Measurements from ENCODE around the gene ANKRD33B. TPM values are rescaled to one million over a fixed set of nuclear protein-coding genes. Genes with fewer than 3 reads are reported as not detected.
"Not testable (repeated sequence)": the region's sequence is repeated elsewhere in the genome, so short reads cannot be mapped to it uniquely, and the experiment has no call there.

Gene ANKRD33B
- total RNA-seq, 1 experiment from 2014 or later = 1.5 TPM

- no peak for DNase-seq (ENCODE audit: low read depth)
Measured at GRCh38 chr5:10556893-10557746, 6.8 kb upstream of the ANKRD33B start.

DNA sequence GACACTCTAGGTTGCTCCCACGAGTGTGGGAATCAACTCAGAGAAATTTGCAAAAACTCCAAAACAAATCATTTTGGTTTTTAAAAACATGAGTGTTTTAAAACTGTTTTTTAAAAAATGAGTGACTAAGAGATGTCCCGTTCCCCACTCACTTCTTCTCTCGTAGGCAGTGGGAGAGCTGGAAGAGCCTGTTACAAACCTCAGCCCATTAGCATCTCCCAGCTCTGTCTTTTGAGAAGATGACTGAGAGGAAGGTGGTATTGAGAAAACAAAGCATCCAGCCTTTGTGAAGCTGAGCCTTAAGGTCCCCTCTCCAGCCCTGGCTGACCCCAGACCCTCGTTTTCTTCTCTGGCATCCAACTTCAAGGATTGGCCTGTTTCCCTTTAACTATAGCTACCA, 4.7 kb upstream of the ANKRD33B start:
- DNase-seq (ENCODE audit: low read depth) = no peak

GRCh38 chr5:10559871-10560270, 4.0 kb upstream of the ANKRD33B start:
- DNase-seq (ENCODE audit: low read depth) = no peak

DNA sequence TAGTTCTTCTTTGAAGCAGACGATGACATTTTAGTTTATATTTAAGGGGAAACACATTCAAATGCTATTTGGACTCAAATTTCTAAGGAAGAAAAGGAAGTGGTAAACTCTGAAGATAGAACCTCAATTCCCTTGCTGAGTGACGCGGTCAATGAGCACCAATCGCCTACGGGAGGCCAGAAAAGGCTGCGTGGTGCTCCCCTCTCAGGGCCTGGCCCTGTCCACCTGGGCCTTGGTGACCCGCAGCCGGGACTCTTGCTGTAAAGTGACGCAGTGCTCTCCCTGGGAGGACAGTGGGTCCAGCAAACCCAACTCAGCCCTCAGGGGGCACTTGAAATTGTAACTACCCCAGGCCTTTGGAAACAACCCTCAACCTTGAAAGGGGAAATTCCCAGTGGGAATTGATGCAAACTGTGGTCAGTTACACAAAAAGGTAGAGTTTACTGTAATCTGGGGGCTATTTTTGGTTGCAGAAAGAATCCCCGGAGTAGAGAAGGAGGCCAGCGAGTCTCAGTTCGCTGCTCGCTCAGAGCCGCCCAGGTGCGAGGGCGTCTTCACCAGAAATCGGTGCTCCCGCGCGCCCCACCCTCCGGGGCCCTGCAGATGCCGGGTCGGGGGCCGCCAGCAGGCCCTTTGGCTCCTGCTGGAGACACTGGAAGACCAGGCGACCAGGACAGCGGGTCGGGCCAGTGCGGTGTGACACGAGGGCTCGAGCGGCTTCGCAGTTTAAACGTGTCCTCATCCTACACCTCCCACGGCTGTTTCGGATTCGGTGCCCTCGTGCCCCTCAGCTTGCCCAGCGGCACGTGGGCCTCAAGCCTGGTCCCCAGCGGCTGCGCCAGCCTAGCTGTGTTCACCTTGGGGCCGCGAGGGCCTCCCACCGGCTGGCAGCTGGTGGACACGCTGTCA, 1.4 kb upstream of the ANKRD33B start:
- no peak for DNase-seq (ENCODE audit: low read depth)

DNA sequence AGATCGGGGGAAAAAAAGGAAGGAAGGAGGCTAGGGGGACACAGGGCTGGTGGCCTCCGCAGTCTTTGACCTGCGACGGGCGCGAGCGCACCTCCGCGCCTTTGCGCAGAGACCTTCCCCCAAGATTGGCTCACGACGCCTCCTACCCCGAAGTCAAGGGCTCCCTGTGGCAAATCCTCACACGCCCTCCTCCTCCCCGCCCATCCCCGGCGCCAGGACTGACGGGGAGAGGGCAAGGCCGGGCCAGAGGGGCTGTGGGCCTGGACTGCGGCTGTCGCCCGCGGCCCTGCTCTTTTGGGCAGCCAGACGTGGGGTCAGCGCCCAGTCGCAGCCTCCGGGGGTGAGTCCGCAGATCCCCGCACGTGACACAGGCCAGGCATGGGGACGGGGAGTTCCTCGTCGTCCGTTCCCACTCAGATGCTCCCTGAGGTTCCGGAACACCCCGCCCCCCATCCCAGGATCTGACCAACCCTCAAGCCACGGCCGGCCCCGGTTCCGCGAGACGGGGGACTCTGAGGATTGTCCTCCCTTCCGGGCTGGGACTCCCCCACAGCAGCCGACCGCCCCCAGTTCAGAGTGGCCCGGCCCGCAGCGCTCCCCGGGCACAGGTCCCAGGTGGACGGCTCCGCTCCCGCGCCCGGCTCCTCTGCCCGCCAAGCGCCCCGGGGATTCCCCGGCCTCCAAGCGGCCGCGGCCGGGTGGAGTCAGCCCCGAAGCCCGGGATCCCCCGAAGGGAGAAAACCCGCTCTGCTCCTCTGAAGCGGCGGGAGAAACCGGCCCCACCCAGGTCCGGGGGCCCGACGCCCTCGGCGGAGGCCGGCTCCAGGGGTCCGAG, 543 bp upstream of the ANKRD33B start:
- peak; percentile 59 for DNase-seq (ENCODE audit: low read depth)

DNA sequence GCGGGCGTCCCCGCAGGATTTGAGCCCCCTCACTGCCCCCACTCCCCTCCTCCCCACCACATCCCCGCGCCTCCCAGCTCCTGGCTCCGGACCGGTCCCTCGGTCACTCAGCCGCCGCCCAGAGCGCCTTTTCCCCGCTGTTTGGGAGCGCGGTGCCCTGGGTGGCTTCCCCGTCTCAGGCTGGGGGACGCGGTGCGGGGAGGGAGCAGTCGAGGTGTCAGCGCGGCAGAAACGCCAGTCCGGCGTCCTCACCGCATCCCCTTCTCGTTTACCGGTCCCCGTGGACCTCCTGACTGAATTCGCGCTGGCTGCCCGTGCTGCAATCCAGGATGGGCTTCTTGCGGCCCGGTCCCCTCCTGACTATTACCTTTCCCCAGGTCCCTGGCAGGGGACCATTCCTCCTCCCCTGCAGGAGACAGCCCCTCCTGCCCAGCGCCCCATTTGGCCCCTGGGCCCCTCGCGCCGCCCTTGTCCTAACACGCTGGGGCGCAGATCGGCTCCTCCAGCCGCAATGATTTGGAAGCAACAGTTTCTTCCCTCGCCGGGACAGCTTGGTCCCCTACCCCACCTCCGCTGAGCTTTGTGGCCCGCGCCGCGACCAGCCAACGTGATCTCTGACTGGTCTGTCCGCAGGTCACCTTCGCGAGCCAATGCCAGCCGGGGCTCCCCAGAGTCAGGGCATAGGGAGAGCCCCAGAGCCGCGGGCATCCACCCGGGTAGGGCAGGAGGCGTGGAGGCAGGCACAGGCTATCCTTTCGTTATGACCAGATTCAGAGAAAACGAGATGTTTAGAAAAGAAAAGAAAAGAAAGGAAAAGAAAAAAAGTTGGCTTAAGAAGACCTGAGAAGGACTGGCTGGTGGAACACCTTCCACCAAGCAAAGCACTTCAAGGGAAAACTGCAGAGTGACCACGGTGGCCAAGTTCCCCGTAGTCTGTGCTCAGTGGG, 1.2 kb downstream of the ANKRD33B start:
- peak; percentile 28 for DNase-seq (ENCODE audit: low read depth)

DNA sequence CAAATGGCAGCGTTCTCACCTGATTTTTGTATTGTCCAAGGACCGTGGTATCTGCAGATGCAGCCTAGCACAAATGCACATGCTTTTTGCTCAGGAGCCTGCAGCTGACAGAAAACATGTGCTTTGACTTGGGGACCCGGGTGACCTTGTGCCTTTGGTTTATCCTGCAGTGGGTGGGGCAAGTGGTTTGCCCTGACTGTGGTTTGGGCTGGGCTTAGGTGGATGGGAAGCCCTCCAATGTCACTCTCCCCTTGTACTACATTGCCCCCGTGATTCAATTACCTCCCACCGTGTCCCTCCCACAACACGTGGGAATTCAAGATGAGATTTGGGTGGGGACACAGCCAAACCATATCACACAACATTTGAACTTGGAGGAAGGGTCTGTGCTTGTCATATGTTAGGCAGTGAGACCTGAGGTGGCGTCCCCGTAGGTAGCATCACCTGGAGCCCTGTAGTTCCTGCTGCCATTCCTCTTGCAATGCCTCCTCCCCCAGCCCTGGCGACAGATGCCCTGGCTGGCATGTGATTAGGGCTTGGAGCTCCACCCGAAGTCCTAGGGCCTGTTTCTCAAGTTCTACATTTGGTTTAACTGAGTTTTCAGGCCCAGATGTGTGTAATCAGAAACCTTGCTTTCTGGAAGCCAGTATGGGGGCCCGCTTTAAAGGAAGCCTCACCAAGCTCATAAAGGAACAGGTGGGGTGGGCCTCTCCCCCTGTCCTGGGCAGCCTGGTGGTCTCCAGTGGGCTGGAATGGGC, 2.1 kb downstream of the ANKRD33B start:
- no peak for DNase-seq (ENCODE audit: low read depth)

DNA sequence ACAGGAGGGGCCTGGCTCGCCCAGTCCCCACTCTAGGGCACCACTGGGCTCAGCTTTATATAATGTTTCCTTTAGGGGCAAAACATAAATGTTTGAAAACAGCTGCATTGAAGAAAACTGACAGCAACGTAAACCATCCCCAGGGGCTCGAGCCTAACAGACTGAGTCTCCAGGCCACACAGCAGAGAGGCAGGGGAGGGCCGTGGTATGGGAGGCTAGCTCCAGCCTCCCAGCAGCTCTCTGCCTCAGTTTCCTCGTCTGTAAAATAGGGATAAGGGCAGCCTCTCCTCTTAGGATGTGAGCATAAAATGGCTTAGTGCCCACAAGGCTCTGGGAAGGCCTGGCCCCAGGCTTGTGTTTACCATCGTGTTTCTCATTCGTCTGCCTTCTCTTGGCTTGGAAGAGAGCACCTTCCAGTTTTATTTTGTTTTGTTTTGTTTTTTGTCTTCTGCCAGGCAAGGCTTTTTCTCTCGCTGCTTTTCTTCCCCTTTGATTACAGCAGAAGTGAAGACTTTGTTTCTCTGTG, 2.7 kb downstream of the ANKRD33B start:
- no peak for DNase-seq (ENCODE audit: low read depth)

- DNase-seq (ENCODE audit: low read depth) = no peak
Measured at GRCh38 chr5:10567121-10567591, 3.3 kb downstream of the ANKRD33B start.

DNA sequence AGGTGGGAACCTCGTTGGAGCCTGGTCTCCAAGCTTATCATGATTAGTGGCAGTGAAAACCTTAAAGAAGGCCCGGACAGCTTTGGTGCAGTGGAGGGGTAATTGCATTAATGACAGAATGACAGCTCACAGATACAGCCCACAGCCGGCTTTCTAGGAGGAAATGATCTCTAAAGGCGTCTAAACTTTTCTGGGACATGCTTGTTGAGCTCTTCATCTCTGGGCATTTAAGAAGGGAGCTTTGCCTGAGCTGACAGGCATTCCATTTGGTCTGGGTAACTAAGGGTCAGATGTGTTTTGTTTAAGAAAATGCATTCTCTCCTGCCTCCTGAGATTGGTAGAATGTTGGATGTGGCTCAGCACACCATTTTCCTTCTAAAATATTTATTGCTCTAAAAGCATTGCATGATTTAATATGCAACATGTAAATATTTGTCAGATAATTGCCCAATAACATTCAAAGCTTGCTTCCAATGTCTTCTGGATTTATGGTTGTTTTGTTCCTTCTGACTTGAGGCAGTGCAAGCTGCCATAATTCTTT, 4.0 kb downstream of the ANKRD33B start:
- DNase-seq (ENCODE audit: low read depth) = no peak

DNA sequence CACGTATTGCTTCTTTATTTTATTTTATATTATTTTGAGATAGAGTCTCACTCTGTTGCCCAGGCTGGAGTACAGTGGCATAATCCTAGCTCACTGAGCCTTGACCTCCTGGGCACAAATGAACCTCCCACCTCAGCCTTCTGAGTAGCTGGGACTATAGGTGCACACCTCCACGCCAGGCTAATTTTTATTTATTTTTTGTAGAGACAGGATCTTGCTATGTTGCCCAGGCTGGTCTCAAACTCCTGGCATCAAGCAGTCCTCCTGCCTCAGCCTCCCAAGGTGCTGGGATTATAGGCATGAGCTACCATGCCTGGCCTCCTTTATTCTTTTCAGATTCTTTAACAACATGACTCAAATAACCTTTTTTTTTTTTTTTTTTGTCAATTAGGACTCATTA, 6.7 kb downstream of the ANKRD33B start:
- DNase-seq (ENCODE audit: low read depth) = not testable (repeated sequence)

DNA sequence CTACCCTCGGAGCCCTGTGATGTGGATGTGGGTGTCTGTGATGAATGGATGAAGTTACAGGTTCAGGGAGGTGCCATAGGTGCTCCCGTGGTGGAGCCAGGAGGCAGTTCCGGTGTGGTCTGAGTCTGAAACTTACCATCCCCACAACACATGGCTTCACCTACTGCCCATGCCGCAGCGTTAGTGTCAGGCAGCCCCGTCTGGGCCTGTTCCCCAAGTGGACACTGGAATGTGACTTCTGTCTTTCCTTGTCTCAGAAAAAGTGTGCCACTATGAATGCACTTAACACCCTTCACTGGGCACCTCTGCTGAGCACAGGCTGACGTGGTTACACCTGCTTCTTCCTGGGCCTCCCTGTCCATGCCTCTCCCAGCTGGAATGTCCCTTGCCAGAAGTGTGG, 8.6 kb downstream of the ANKRD33B start:
- DNase-seq (ENCODE audit: low read depth) = no peak

- DNase-seq (ENCODE audit: low read depth) = no peak
Measured at GRCh38 chr5:10573487-10574145, 9.7 kb downstream of the ANKRD33B start.

DNA sequence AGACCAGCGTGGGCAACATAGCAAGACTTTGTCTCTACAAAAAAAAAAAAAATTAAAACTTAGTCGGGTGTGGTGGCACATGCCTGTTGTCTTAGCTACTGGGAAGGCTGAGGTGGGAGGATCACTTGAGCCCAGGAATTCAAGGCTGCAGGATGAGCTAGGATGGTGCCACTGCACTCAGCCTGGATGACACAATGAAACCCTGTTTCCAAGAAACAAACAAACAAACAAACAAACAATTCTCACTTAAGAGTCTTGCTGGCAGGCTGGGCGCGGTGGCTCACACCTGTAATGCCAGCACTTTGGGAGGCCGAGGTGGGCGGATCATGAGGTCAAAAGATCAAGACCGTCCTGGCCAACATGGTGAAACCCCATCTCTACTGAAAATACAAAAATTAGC, 11.0 kb downstream of the ANKRD33B start:
- not testable (repeated sequence) for DNase-seq (ENCODE audit: low read depth)

DNA sequence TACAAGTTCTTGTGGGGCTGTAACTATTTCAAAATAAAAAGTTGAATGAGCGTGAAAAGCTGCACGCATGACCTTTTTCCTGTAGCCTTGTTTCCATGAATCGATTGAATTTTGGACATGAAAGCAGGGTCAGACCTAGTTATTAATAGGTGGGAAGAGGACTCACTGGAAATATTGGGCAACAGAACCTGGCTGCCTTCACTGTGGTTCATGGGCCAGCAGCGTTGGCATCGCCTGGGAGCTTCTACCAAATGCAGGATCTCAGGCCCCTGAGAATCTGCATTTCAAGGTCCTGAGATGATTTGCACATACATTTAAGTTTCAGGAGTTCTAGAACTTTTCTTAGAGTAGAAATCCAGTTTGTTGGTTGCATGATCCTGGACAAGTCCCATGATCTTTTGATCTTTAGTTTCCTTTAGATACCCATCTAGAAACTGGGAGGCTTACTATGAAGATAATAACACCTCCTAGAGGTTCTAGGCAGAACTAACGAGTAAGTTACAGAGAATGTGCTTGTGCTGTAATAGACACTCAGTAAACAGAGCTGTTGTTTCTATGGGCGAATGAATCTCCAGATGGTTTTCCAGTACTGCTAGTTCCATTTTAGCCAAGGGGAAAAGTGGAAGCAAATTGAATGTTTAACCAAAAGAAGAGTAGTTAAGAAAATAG, 12.4 kb downstream of the ANKRD33B start:
- no peak for DNase-seq (ENCODE audit: low read depth)

GRCh38 chr5:10576790-10577189, 12.9 kb downstream of the ANKRD33B start:
- no peak for DNase-seq (ENCODE audit: low read depth)

DNA sequence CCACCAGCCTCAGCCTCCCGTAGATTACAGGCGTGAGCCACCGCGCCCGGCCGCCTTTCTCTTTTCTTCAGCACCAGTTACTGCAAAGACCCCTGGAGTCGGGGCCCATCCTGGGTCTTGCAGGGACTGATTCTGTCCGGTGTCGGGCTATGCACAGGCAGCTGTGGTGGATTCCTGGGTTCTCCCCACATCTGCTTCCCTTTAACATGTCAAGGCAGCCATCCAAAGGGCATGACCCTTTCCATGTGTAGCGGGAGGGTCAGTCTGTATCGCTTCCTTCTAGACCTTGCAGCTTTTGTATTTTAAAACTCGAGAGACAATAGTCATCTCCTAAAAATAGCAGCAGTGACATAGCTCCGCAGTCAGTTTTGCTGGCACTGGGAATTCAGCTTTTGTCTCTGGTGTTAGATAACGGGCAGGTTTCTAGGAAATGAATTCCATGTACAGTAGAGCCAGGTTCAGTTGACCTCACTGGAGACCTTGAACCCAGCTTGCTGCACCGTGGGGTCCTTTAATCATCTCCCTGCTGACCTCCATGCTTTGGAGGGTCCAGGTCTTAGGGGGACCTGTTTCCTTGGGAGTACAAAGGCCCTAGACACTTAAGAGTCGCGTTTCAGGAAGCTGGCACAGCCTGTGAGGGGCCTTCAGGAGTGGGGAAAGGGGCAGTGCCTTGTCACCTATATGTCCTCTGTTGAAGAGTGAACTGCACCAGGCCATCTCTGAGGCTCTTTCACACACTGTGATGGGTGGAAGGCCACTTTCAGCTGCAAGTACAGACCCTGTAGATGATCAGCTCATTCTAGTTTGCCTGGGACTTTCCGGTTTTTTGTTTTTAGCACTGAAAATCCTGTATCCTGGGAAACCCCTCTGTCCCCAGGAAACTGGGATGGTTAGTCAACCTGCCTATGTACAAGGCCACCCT, 13.8 kb downstream of the ANKRD33B start:
- DNase-seq (ENCODE audit: low read depth) = no peak

Data from Daoy (cell line).